PC-3 (cell line): ENCODE data around the gene STX16. TPM values are rescaled to one million over a fixed set of nuclear protein-coding genes. Genes with fewer than 3 reads are reported as not detected.

ENCODE experiments used
- ATAC-seq: fragments of 200-7000 bp; cut with Tn5 transposase; 2 replicates; pipeline ENCODE4 v1.9.1; 2020; ENCODE audit warnings: mild to moderate bottlenecking, moderate library complexity
- BruUV-seq: library from RNA; stranded (reverse); fragments of 400-500 nt; replicated peaks from 2 replicates; lab custom pipeline; 2021; lab: Mats Ljungman, UMichigan
- CTCF ChIA-PET: fragments of 300-600 bp; sonication (Branson Sonifier 250); formaldehyde crosslinking; loops from one replicate; lab custom pipeline; 2022; ENCODE audit warnings: antibody characterized with exemption; lab: Charles Lee
- POLR2A ChIA-PET: fragments of 300-600 bp; sonication (Branson Sonifier 250); formaldehyde crosslinking; loops from one replicate; lab custom pipeline; 2022; ENCODE audit warnings: antibody characterized with exemption; ENCODE audit not compliant: unreplicated experiment; lab: Charles Lee
- DNase-seq: peaks from one replicate; pipeline ENCODE4 v3.0.0-alpha.2; 2015
- H2AFZ ChIP-seq: fragments of 300-600 bp; sonication (generic); 2 replicates; pipeline ENCODE4 v1.6.0; 2016; ENCODE audit warnings: antibody characterized with exemption, low read length
- H3F3A ChIP-seq: fragments of 300-600 bp; sonication (generic); one replicate; pipeline ENCODE4 v1.6.0; 2017; ENCODE audit warnings: antibody characterized with exemption, low read length, control low read depth, mild to moderate bottlenecking; ENCODE audit not compliant: unreplicated experiment
- H3K27ac ChIP-seq: fragments of 300-600 bp; sonication (generic); 2 replicates; pipeline ENCODE4 v1.5.1; 2016; ENCODE audit warnings: mild to moderate bottlenecking, low read length
- H3K27me3 ChIP-seq: fragments of 300-600 bp; sonication (generic); 2 replicates; pipeline ENCODE4 v1.6.1; 2016; ENCODE audit warnings: low read length, mixed read lengths
- H3K36me3 ChIP-seq: fragments of 300-600 bp; sonication (generic); 2 replicates; pipeline ENCODE4 v1.6.1; 2016; ENCODE audit warnings: low read depth, mixed run types, low read length, mixed read lengths
- H3K4me1 ChIP-seq: fragments of 300-600 bp; sonication (generic); 2 replicates; pipeline ENCODE4 v1.5.1; 2016; ENCODE audit warnings: low read length; ENCODE audit not compliant: insufficient read depth
- H3K4me2 ChIP-seq: fragments of 300-600 bp; sonication (generic); 2 replicates; pipeline ENCODE4 v1.6.0; 2016; ENCODE audit warnings: low read length
- H3K4me3 ChIP-seq: fragments of 300-600 bp; sonication (generic); 2 replicates; pipeline ENCODE4 v1.5.1; 2016; ENCODE audit warnings: mild to moderate bottlenecking, low read length, mixed read lengths
- H3K79me2 ChIP-seq: fragments of 300-600 bp; sonication (generic); 2 replicates; pipeline ENCODE4 v1.6.1; 2017; ENCODE audit warnings: low read length, mixed read lengths
- H3K9ac ChIP-seq: fragments of 300-600 bp; sonication (generic); 2 replicates; pipeline ENCODE4 v1.6.0; 2016; ENCODE audit warnings: mild to moderate bottlenecking, low read length
- H3K9me2 ChIP-seq: fragments of 300-600 bp; sonication (generic); replicated peaks from 2 replicates; pipeline ENCODE4 v1.6.1; 2016; ENCODE audit warnings: mixed run types, low read length, mixed read lengths
- H3K9me3 ChIP-seq: fragments of 300-600 bp; sonication (generic); 2 replicates; pipeline ENCODE4 v1.6.1; 2016; ENCODE audit warnings: low read length, mixed read lengths
- H4K20me1 ChIP-seq: fragments of 300-600 bp; sonication (generic); 2 replicates; pipeline ENCODE4 v1.6.1; 2016; ENCODE audit warnings: low read length, mixed read lengths
- CTCF ChIP-seq: fragments of 300-600 bp; sonication (generic); conservative IDR thresholded peaks from 2 replicates; pipeline ENCODE4 v1.5.1; 2017; ENCODE audit warnings: antibody characterized with exemption, low read depth, mild to moderate bottlenecking, low read length
- EZH2 ChIP-seq: fragments of 300-600 bp; sonication (generic); IDR thresholded peaks from one replicate; pipeline ENCODE4 v1.6.1; 2017; ENCODE audit warnings: antibody characterized with exemption, mild to moderate bottlenecking, low read length; ENCODE audit not compliant: unreplicated experiment
- EZH2phosphoT487 ChIP-seq: fragments of 300-600 bp; sonication (generic); IDR thresholded peaks from 2 replicates; pipeline ENCODE4 v1.6.1; 2018; ENCODE audit warnings: mild to moderate bottlenecking, antibody characterized with exemption, low read length, borderline replicate concordance
- intact Hi-C: fragments of 100-400 bp; cut with micrococcal nuclease; formaldehyde crosslinking; loops from 2 replicates; pipeline ENCODE4 v1.9.0; 2023
- total RNA-seq: library from RNA; depleted of rRNA; stranded (reverse); fragments of >200 nt; gene quantifications from 2 replicates; pipeline ENCODE4 v1.2.3, GENCODE V29; 2014

Gene STX16
- total RNA-seq, 1 experiment from 2014 or later, result 44.2 TPM

GRCh38 chr20:58699623-58700107 lies 48.6 kb downstream of the STX16 start:
- Histone ChIP-seq H3F3A (no peaks in the 10 kb centered on the region), H3K36me3 (peaks cover 32% of the 10 kb centered on the region), H3K27me3 (no peaks in the 10 kb centered on the region), H3K9me2 (no peaks in the 10 kb centered on the region), H3K4me1 (0 out of 2 replicates have a peak, but pooled peaks cover 1% of the 10 kb centered on the region), H3K27ac (no peak overlapping the region), H3K9me3 (no peaks in the 10 kb centered on the region), H3K4me3 (no peak overlapping the region), H2AFZ (no peak overlapping the region), H4K20me1 (no peaks in the 10 kb centered on the region), H3K9ac (no peak overlapping the region), H3K4me2 (no peak overlapping the region), H3K79me2 (0 out of 2 replicates have a peak, but pooled peaks cover 2% of the 10 kb centered on the region)
- intact Hi-C loops, result no loop called here
- no peak for ATAC-seq
- POLR2A ChIA-PET, result no interaction called here
- BruUV-seq, result no TSS peak
- TF ChIP-seq EZH2 (no peak), CTCF (no peak), EZH2phosphoT487 (no peak)
- DNase-seq, result no peak
- CTCF ChIA-PET, result no interaction called here

GRCh38 chr20:58700121-58700821 lies 49.2 kb downstream of the STX16 start:
- H3K36me3 ChIP-seq, result peaks cover 37% of the 10 kb centered on the region
- H3K9me3 ChIP-seq, result no peaks in the 10 kb centered on the region
- H4K20me1 ChIP-seq, result no peaks in the 10 kb centered on the region
- TF ChIP-seq CTCF (no peak), EZH2phosphoT487 (no peak), EZH2 (no peak)
- H3K9ac ChIP-seq, result no peak overlapping the region
- H3K4me3 ChIP-seq, result no peak overlapping the region
- no peaks in the 10 kb centered on the region for H3K9me2 ChIP-seq
- H3K4me2 ChIP-seq, result no peak overlapping the region
- H3F3A ChIP-seq, result no peaks in the 10 kb centered on the region
- H2AFZ ChIP-seq, result no peak overlapping the region
- no peaks in the 10 kb centered on the region for H3K79me2 ChIP-seq
- no peaks in the 10 kb centered on the region for H3K27me3 ChIP-seq
- intact Hi-C loops, result no loop called here
- no peaks in the 10 kb centered on the region for H3K4me1 ChIP-seq
- ATAC-seq (no peak), DNase-seq (no peak)
- ChIA-PET POLR2A (no interaction called here), CTCF (no interaction called here)
- no TSS peak for BruUV-seq
- no peak overlapping the region for H3K27ac ChIP-seq

GRCh38 chr20:58700823-58701222 lies 49.7 kb downstream of the STX16 start:
- Histone ChIP-seq H3K79me2 (no peaks in the 10 kb centered on the region), H3K27ac (no peak overlapping the region), H4K20me1 (no peaks in the 10 kb centered on the region), H2AFZ (no peak overlapping the region), H3K27me3 (no peaks in the 10 kb centered on the region), H3K9me2 (no peaks in the 10 kb centered on the region), H3K4me3 (no peak overlapping the region), H3K4me1 (no peaks in the 10 kb centered on the region), H3K4me2 (no peak overlapping the region), H3K9me3 (no peaks in the 10 kb centered on the region), H3K9ac (no peak overlapping the region), H3K36me3 (peaks cover 37% of the 10 kb centered on the region), H3F3A (no peaks in the 10 kb centered on the region)
- no peak for TF ChIP-seq CTCF
- no peak for TF ChIP-seq EZH2phosphoT487
- no peak for TF ChIP-seq EZH2
- DNase-seq (no peak), ATAC-seq (no peak)
- intact Hi-C loops, result no loop called here
- ChIA-PET CTCF (no interaction called here), POLR2A (no interaction called here)
- no TSS peak for BruUV-seq
